Urothelium cell line (cell line): ENCODE results near the gene MSN.

ENCODE experiments used
- DNase-seq: peaks from one replicate; pipeline ENCODE4 v3.0.0; 2011; ENCODE audit warnings: low spot score, mixed read lengths
- FAIRE-seq: peaks from 2 replicates; lab custom pipeline; 2011; peaks lifted over from hg19 to GRCh38; lab: Jason Lieb, UNC

Gene MSN

GRCh38 chrX:65671966-65672365, 4.5 kb downstream of the MSN start:
- FAIRE-seq = no peak

GRCh38 chrX:65673857-65674203, 6.4 kb downstream of the MSN start:
- FAIRE-seq (no peak), DNase-seq (no peak)

More at GRCh38 chrX:65671966-65672365, 4.5 kb downstream of the MSN start:
- no peak for DNase-seq

- FAIRE-seq = no peak
- DNase-seq = no peak
Observed at GRCh38 chrX:65674204-65674893, 6.9 kb downstream of the MSN start.

GRCh38 chrX:65677954-65678469, 10.6 kb downstream of the MSN start:
- FAIRE-seq = no peak
- DNase-seq = peak; percentile 44

GRCh38 chrX:65679071-65679540, 11.7 kb downstream of the MSN start:
- FAIRE-seq (no peak), DNase-seq (no peak)

GRCh38 chrX:65681810-65682209, 14.4 kb downstream of the MSN start:
- FAIRE-seq (no peak), DNase-seq (no peak)

GRCh38 chrX:65685112-65685511, 17.7 kb downstream of the MSN start:
- no peak for DNase-seq
- no peak for FAIRE-seq

- no peak for FAIRE-seq
- no peak for DNase-seq
Observed at GRCh38 chrX:65686236-65686635, 18.8 kb downstream of the MSN start.

GRCh38 chrX:65687367-65687766, 19.9 kb downstream of the MSN start:
- no peak for FAIRE-seq
- no peak for DNase-seq

- FAIRE-seq (no peak), DNase-seq (no peak)
Observed at GRCh38 chrX:65688403-65688871, 21.0 kb downstream of the MSN start.

GRCh38 chrX:65689377-65689776, 21.9 kb downstream of the MSN start:
- DNase-seq (no peak), FAIRE-seq (no peak)

- no peak for FAIRE-seq
- DNase-seq = peak; percentile 28
Observed at GRCh38 chrX:65690057-65690855, 22.8 kb downstream of the MSN start.

- no peak for FAIRE-seq
Observed at GRCh38 chrX:65695849-65696449, 28.5 kb downstream of the MSN start.

GRCh38 chrX:65696613-65697012, 29.2 kb downstream of the MSN start:
- no peak for FAIRE-seq
- DNase-seq = no peak

More at GRCh38 chrX:65695849-65696449, 28.5 kb downstream of the MSN start:
- no peak for DNase-seq

GRCh38 chrX:65697211-65697641, 29.8 kb downstream of the MSN start:
- DNase-seq (no peak), FAIRE-seq (no peak)

GRCh38 chrX:65697915-65698796, 30.7 kb downstream of the MSN start:
- DNase-seq (no peak), FAIRE-seq (no peak)

- DNase-seq (no peak), FAIRE-seq (no peak)
Observed at GRCh38 chrX:65702956-65703355, 35.5 kb downstream of the MSN start.

GRCh38 chrX:65705439-65705838, 38.0 kb downstream of the MSN start:
- no peak for FAIRE-seq
- no peak for DNase-seq

- FAIRE-seq (peak; percentile 58), DNase-seq (peak; percentile 72)
Observed at GRCh38 chrX:65706041-65706828, 38.8 kb downstream of the MSN start.

GRCh38 chrX:65707151-65707550, 39.7 kb downstream of the MSN start:
- DNase-seq (no peak), FAIRE-seq (no peak)
